Endothelial cell of umbilical vein (primary cell): ENCODE results near the gene TAB3. TPM values are rescaled to one million over a fixed set of nuclear protein-coding genes. Genes with fewer than 3 reads are reported as not detected.

Experiments used
- BruUV-seq: library from RNA; stranded (reverse); fragments of 400-500 nt; replicated peaks from 2 replicates; lab custom pipeline; 2021; lab: Mats Ljungman, UMichigan
- CTCF ChIA-PET: fragments of 300-600, 350-600 bp; sonication (Branson Sonifier 250); formaldehyde crosslinking; loops from one replicate; lab custom pipeline; 2021; ENCODE audit warnings: antibody characterized with exemption, inconsistent platforms; lab: Charles Lee
- POLR2A ChIA-PET: fragments of 300-600, 350-600 bp; sonication (Branson Sonifier 250); formaldehyde crosslinking; loops from one replicate; lab custom pipeline; 2021; ENCODE audit warnings: antibody characterized with exemption, inconsistent platforms; lab: Charles Lee
- DNase-seq: peaks from one replicate; pipeline ENCODE4 v3.0.0-alpha.2; 2011; ENCODE audit warnings: low read depth, low spot score
- FAIRE-seq: peaks from 2 replicates; lab custom pipeline; 2011; peaks lifted over from hg19 to GRCh38; lab: Jason Lieb, UNC
- H2AFZ ChIP-seq: 2 replicates; pipeline ENCODE4 v1.6.0; 2012; ENCODE audit warnings: low read depth, low read length, control low read depth, inconsistent platforms
- H3K27ac ChIP-seq: 2 replicates; pipeline ENCODE4 v1.5.1; 2011; ENCODE audit warnings: low read depth, mild to moderate bottlenecking, control low read depth, low read length, moderate library complexity; ENCODE audit not compliant: insufficient read depth
- H3K27me3 ChIP-seq, 2 experiments: 2 replicates each; pipeline versions ENCODE4 v1.6.0 to v1.6.1; 2011; ENCODE audit warnings: low read length in 2 of 2, mixed read lengths in 1 of 2; ENCODE audit not compliant: control insufficient read depth in 2 of 2, insufficient read depth in 2 of 2
- H3K36me3 ChIP-seq, 2 experiments: 2 replicates in 1 of 2; 3 replicates in 1 of 2; pipeline ENCODE4 v1.5.1; 2011; ENCODE audit warnings: low read length in 2 of 2, mild to moderate bottlenecking in 1 of 2, moderate library complexity in 1 of 2; ENCODE audit not compliant: control insufficient read depth in 2 of 2, insufficient read depth in 2 of 2; ENCODE audit errors: extremely low read depth in 1 of 2
- H3K4me1 ChIP-seq: 3 replicates; pipeline ENCODE4 v1.5.1; 2011; ENCODE audit warnings: mild to moderate bottlenecking, low read length; ENCODE audit not compliant: control insufficient read depth, insufficient read depth; ENCODE audit errors: extremely low read depth
- H3K4me2 ChIP-seq: 2 replicates; pipeline ENCODE4 v1.6.1; 2011; ENCODE audit warnings: low read length, control low read depth, mixed read lengths; ENCODE audit not compliant: insufficient read depth
- H3K4me3 ChIP-seq, 3 experiments: fragments of 200-600 bp in 1 of 3; sonication (generic), shearing (Covaris generic) in 1 of 3; replicated peaks in 1 of 3; 2 replicates each; pipeline ENCODE4 v1.5.1; 2011 to 2016; ENCODE audit warnings: control low read depth in 3 of 3, low read length in 3 of 3, mild to moderate bottlenecking in 2 of 3, inconsistent platforms in 1 of 3, low read depth in 1 of 3, moderate library complexity in 1 of 3; ENCODE audit not compliant: insufficient read depth in 1 of 3
- H3K79me2 ChIP-seq: 2 replicates; pipeline ENCODE4 v1.6.0; 2012; ENCODE audit warnings: low read length, inconsistent platforms; ENCODE audit not compliant: control insufficient read depth, insufficient read depth
- H3K9ac ChIP-seq: replicated peaks from 2 replicates; pipeline ENCODE3; 2011; ENCODE audit warnings: low read length, control low read depth; ENCODE audit not compliant: insufficient read depth; ENCODE audit errors: extremely low read depth
- H3K9me1 ChIP-seq: replicated peaks from 3 replicates; pipeline ENCODE4 v1.6.0; 2011; ENCODE audit warnings: mild to moderate bottlenecking, low read length; ENCODE audit not compliant: control insufficient read depth, insufficient read depth; ENCODE audit errors: extremely low read depth
- H3K9me3 ChIP-seq: replicated peaks from 2 replicates; pipeline ENCODE4 v1.5.1; 2012; ENCODE audit warnings: low read length, inconsistent platforms; ENCODE audit not compliant: control insufficient read depth, insufficient read depth
- H4K20me1 ChIP-seq: replicated peaks from 2 replicates; pipeline ENCODE3; 2011; ENCODE audit warnings: mild to moderate bottlenecking, low read length; ENCODE audit not compliant: control insufficient read depth, insufficient read depth; ENCODE audit errors: extremely low read depth
- EZH2 ChIP-seq: IDR thresholded peaks from 2 replicates; pipeline ENCODE4 v1.6.1; 2012; ENCODE audit warnings: borderline replicate concordance, low read depth, mild to moderate bottlenecking, moderate library complexity, low read length, inconsistent platforms; ENCODE audit not compliant: severe bottlenecking
- FOS ChIP-seq: IDR thresholded peaks from 2 replicates; pipeline ENCODE4 v1.6.1; 2011; ENCODE audit warnings: mild to moderate bottlenecking, low read length, moderate library complexity, borderline replicate concordance; ENCODE audit not compliant: insufficient read depth
- JUN ChIP-seq: IDR thresholded peaks from 2 replicates; pipeline ENCODE4 v1.6.1; 2011; ENCODE audit warnings: borderline replicate concordance, low read depth; ENCODE audit not compliant: insufficient read length, insufficient read depth
- MYC ChIP-seq: IDR thresholded peaks from one replicate; pipeline ENCODE4 v1.6.1; 2011; ENCODE audit warnings: mild to moderate bottlenecking, low read depth, low read length
- POLR2A ChIP-seq: IDR thresholded peaks from 2 replicates; pipeline ENCODE4 v1.6.1; 2012; ENCODE audit warnings: low read depth, mild to moderate bottlenecking, control low read depth, low read length
- POLR2AphosphoS5 ChIP-seq: IDR thresholded peaks from 2 replicates; pipeline ENCODE4 v1.6.1; 2012; ENCODE audit warnings: low read depth, mild to moderate bottlenecking, control low read depth, low read length, moderate library complexity; ENCODE audit not compliant: insufficient read depth
- dilution Hi-C: fragments of 300-500 bp; cut with MboI; formaldehyde crosslinking; loops from one replicate; pipeline ENCODE4 v1.15.0; 2019; ENCODE audit warnings: low sequenced_read_pairs; ENCODE audit not compliant: extremely low pct_ligation_motif_present
- intact Hi-C: fragments of 100-400 bp; cut with micrococcal nuclease; formaldehyde crosslinking; loops from one replicate; pipeline ENCODE4 v1.10.0; 2022
- polyA plus RNA-seq, 4 experiments: library from polyadenylated mRNA; depleted of rRNA in 3 of 4; stranded (reverse) in 3 of 4; unstranded in 1 of 4; fragments of >200 nt; gene quantifications; 2 replicates each; pipeline versions ENCODE4 v1.2.1 to v1.2.3, GENCODE V29; 2011 to 2012; ENCODE audit warnings: missing spikeins in 1 of 4
- total RNA-seq: library from RNA; stranded (reverse); gene quantifications from 2 replicates; pipeline ENCODE4 v1.2.3, GENCODE V29; 2021
- TF ChIP-seq, protein P1 (sequence below): IDR thresholded peaks from 2 replicates; pipeline ENCODE4 v1.6.1; 2011; ENCODE audit not compliant: insufficient read depth, insufficient read length
- TF ChIP-seq, protein P2 (sequence below), 2 donors: IDR thresholded peaks; 1 replicate in 1 of 2; 2 replicates in 1 of 2; pipeline ENCODE4 v1.5.1; 2011; ENCODE audit warnings: low read length in 2 of 2, mild to moderate bottlenecking in 2 of 2, moderate library complexity in 2 of 2, control low read depth in 1 of 2, inconsistent platforms in 1 of 2, low read depth in 1 of 2; ENCODE audit not compliant: insufficient read depth in 1 of 2; ENCODE audit errors: extremely low read depth in 1 of 2

Gene TAB3
- total and polyA plus RNA-seq, 2 donors (not counting 3 experiments of a cell fraction or from before 2014, with no cell fraction given): 11.5 to 11.7 TPM

DNA sequence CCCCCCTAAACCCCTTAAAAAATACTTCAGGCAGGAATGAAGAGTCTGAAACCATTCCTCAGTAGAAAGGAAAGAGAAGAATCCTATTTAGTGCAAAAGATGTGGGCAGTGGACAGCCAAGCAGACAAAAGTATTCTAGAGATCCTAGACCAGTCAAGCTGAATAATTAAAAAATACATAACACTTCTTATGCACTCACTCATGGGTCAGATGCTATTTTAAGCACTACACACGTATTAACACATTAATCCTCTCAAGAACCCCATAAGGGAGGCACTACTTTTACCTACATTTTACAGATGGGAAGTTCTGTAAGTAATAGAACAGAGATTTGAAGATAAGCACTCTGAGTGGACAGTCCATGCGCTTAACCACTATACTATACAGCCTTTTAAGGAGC lies 5.9 kb downstream of the TAB3 start:
- TF ChIP-seq POLR2AphosphoS5 (no peak), FOS (no peak), MYC (no peak), EZH2 (no peak), POLR2A (no peak), JUN (no peak)
- TF ChIP-seq, protein P1, sequence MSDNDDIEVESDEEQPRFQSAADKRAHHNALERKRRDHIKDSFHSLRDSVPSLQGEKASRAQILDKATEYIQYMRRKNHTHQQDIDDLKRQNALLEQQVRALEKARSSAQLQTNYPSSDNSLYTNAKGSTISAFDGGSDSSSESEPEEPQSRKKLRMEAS: no peak
- TF ChIP-seq, protein P2, sequence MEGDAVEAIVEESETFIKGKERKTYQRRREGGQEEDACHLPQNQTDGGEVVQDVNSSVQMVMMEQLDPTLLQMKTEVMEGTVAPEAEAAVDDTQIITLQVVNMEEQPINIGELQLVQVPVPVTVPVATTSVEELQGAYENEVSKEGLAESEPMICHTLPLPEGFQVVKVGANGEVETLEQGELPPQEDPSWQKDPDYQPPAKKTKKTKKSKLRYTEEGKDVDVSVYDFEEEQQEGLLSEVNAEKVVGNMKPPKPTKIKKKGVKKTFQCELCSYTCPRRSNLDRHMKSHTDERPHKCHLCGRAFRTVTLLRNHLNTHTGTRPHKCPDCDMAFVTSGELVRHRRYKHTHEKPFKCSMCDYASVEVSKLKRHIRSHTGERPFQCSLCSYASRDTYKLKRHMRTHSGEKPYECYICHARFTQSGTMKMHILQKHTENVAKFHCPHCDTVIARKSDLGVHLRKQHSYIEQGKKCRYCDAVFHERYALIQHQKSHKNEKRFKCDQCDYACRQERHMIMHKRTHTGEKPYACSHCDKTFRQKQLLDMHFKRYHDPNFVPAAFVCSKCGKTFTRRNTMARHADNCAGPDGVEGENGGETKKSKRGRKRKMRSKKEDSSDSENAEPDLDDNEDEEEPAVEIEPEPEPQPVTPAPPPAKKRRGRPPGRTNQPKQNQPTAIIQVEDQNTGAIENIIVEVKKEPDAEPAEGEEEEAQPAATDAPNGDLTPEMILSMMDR (IDR thresholded peaks at IDR 0.05; ENCODE audit: extremely low read depth in 1 of 2, insufficient read depth in 1 of 2, low read depth in 1 of 2, low read length in 2 of 2): no peak
- ChIA-PET CTCF (no interaction called here), POLR2A (no interaction called here)
- Histone ChIP-seq H3K36me3 (no peaks in the 10 kb centered on the region), H3K4me3 (no peak overlapping the region), H3K9me3 (no peaks in the 10 kb centered on the region), H3K4me2 (no peak overlapping the region), H3K27ac (no peak overlapping the region), H3K27me3 (no peaks in the 10 kb centered on the region), H4K20me1 (no peaks in the 10 kb centered on the region), H2AFZ (no peak overlapping the region), H3K79me2 (peaks cover 18% of the 10 kb centered on the region), H3K9me1 (no peaks in the 10 kb centered on the region), H3K9ac (no peak overlapping the region), H3K4me1 (peaks cover 2% of the 10 kb centered on the region)
- FAIRE-seq (no peak), DNase-seq (no peak)
- intact Hi-C loops (loop anchor here (10.0 kb wide), 1 partner anchor 148 kb away; no protein-coding TSS in a partner anchor), dilution Hi-C loops (no loop called here)
- no TSS peak for BruUV-seq
